Stimulated activated naive CD8-positive, alpha-beta T cell treated with anti-CD3 and anti-CD28 coated beads, Interleukin-15, amount 100 ng/mL, for 72 hours (primary cell): ENCODE data around the gene KCTD18.
A peak's percentile ranks its signal among the peaks of the same experiment; 100 is the strongest.

ENCODE experiments used
- ATAC-seq: fragments of 150-1000 bp; cut with Tn5 transposase; 2 replicates; pipeline ENCODE4 v1.10.0; 2021; ENCODE audit warnings: mild to moderate bottlenecking, moderate library complexity
- DNase-seq, 2 donors: peaks; one replicate each; pipeline ENCODE4 v3.0.0; 2021 to 2022
- H3K27ac Mint-ChIP-seq, 2 donors: one replicate each; pipeline ENCODE4 v1.8.0; 2022; ENCODE audit warnings: mild to moderate bottlenecking in 2 of 2, mixed read lengths in 2 of 2, moderate library complexity in 2 of 2
- H3K27me3 Mint-ChIP-seq: one replicate; pipeline ENCODE4 v1.8.0; 2022; ENCODE audit warnings: mixed read lengths
- H3K4me1 Mint-ChIP-seq: one replicate; pipeline ENCODE4 v1.8.0; 2022; ENCODE audit warnings: mild to moderate bottlenecking, mixed read lengths
- H3K4me3 Mint-ChIP-seq, 2 donors: one replicate each; pipeline ENCODE4 v1.8.0; 2022; ENCODE audit warnings: mild to moderate bottlenecking in 2 of 2, mixed read lengths in 2 of 2, moderate library complexity in 1 of 2
- H3K9me3 Mint-ChIP-seq, 2 donors: one replicate each; pipeline ENCODE4 v1.8.0; 2022; ENCODE audit warnings: mixed read lengths in 2 of 2

The KCTD18 gene

DNA sequence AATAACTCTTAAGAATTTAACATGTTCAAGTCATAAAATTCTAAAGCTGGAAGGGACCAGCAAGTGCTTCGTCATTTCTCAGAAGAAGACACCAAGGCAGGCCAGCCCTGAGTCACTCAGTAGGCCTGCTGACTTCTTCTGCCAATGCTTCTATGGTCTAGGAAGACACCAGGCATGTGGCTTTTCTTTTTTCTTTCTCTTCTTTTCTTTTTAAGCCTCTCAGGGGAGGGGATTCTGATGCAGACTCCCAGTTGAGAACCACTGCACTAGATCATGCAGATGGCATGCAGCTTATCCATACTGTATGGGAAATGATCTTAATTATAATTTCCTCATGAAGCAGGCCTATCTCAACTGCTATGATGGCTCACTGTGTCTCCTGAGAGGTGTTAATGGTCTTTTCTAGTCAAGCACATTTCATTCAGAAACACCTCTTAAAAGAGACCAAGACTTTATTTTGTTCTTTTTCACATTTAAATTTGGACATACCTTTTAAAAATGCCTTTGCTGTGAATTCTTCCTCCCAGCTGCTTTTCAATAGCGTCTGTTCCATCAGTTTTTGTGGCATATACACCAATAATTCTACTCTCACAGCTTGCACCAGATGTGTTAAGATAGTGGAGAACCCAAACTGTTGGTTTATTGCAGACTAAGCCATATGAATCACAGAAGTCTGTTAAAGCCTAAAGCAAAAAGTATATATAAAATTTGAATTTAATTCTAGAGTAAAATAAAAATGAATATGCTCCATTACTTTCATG is 11.3 kb downstream of the KCTD18 start:
- H3K27me3 Mint-ChIP-seq, result no peaks in the 10 kb centered on the region
- no peak for DNase-seq
- no peak overlapping the region for H3K27ac Mint-ChIP-seq
- no peak overlapping the region for H3K4me3 Mint-ChIP-seq
- H3K9me3 Mint-ChIP-seq, result no peaks in the 10 kb centered on the region
- H3K4me1 Mint-ChIP-seq, result peaks cover 5% of the 10 kb centered on the region
- no peak for ATAC-seq

DNA sequence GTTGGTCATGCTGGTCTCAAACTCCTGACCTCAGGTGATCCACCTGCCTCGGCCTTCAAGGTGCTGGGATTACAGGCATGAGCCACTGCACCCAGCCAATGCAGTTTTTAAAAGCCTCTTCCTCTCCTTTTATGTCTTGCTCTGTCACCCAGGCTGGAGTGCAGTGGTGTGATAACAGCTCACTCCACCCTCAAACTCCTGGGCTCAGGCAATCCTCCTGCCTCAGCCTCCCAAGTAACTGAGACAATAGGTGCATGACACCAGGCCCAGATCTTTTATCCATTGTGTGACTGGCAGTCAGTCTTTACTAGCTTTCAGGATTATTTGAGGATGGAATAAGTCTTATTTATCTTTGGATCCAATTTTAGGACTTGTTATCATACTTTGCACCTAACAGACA is 13.2 kb downstream of the KCTD18 start:
- Mint-ChIP-seq H3K27me3 (no peaks in the 10 kb centered on the region), H3K9me3 (no peaks in the 10 kb centered on the region), H3K27ac (no peak overlapping the region), H3K4me1 (peaks cover 5% of the 10 kb centered on the region), H3K4me3 (no peak overlapping the region)
- ATAC-seq (no peak), DNase-seq (no peak)

DNA sequence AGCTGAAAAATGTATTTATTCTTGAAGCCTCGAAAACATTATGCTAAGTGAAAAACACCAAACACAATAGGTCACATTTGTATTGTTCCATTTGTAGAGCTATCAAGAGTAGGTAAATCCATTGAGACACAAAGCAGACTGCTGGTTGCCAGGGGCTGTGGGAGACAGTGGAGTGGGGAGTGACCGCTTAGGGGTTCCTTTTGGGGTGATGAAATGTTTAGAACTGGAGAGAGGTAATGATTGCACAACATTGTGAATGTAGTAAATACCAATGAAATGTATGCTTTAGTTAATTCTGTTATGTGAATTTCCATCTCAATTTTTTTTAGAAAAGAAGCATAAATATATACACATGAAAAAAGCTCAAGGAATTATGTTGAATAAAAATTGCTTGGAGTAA is 15.8 kb downstream of the KCTD18 start:
- Mint-ChIP-seq H3K27me3 (no peaks in the 10 kb centered on the region), H3K9me3 (no peaks in the 10 kb centered on the region), H3K4me1 (peaks cover under 1% of the 10 kb centered on the region), H3K27ac (no peak overlapping the region), H3K4me3 (no peak overlapping the region)
- no peak for DNase-seq
- ATAC-seq, result no peak

DNA sequence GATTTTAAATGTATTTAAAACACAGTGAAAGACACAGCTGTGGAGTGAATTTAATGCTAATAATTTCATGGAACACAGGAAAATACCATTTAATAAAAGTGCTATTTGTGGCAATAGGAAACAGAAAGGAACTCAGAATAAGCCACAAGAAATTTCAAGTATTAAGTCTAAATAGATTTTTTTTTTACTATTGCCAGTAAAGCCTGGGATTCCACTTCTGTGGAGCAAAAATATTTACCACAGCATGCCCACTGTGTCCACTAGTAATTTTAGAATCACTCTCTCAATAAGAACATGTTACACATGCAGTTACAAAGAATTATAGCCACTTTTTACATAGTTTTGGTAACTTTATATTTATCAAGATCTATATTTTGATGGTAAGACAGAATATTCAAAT is 17.2 kb downstream of the KCTD18 start:
- DNase-seq, result no peak
- Mint-ChIP-seq H3K4me1 (no peaks in the 10 kb centered on the region), H3K4me3 (no peak overlapping the region), H3K9me3 (no peaks in the 10 kb centered on the region), H3K27me3 (no peaks in the 10 kb centered on the region), H3K27ac (no peak overlapping the region)
- ATAC-seq, result no peak

DNA sequence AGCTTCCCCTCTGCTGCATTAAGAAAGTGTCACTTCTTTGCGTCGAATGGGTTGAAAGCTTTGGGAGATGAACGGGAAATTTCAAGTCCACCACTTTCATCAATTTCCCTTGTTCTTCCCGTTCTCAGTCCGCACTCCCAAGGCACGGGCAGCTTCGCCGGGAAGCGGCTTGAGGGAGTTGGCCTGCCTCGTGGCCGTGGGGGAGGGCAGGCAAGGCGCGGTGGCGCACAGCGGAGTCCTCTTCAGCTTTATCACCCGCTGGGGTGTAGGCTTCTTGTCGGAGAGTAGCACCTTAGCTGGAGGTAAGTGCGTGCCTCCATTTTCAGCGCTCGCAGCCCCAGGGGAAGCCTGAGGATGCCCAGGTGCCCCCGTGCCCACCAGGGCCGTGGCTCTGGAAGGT is 19.9 kb downstream of the KCTD18 start:
- Mint-ChIP-seq H3K27me3 (no peaks in the 10 kb centered on the region), H3K9me3 (no peaks in the 10 kb centered on the region), H3K4me1 (peaks cover 6% of the 10 kb centered on the region), H3K27ac (no peak overlapping the region), H3K4me3 (no peak overlapping the region)
- DNase-seq (no peak), ATAC-seq (no peak)

DNA sequence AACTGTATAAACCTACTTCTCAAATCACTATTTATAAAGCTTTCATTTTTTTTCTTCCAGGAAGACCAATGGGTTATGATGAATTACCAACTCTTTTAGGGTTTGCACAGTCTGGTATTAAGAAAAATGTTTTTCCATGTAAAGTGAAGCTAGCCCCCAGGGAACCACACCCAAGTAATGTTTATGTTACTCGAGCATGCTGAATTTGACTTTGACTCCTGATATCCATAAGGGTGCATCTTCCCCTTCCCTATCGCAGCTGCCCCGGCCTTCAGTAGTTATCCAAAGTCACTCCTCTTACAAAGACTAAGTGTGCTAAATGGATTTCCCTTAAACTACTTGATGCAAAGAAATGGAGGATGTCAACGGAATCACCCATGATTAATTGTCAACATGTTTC is 21.7 kb downstream of the KCTD18 start:
- H3K4me1 Mint-ChIP-seq, result peaks cover 6% of the 10 kb centered on the region
- no peak overlapping the region for H3K4me3 Mint-ChIP-seq
- H3K9me3 Mint-ChIP-seq, result no peaks in the 10 kb centered on the region
- no peak for DNase-seq
- H3K27me3 Mint-ChIP-seq, result peaks cover 5% of the 10 kb centered on the region
- no peak for ATAC-seq
- H3K27ac Mint-ChIP-seq, result no peak overlapping the region

DNA sequence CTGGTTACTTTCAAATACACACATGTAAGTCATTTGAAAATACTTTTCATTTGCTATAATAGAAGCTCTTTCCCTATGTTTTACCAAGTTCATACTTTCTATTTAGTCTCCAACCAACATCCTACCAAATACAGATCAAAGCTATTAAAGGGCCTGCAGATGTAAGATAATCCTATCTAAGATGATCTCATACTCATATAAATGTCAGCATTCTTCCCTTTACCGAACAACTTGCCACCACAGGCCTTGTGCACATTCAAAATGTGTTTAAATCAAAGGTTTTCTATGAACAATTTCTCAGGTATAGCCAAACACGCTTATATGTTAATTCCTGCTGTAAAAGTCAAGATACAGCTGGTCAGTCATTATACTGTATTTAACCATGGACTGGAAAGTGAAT is 23.3 kb downstream of the KCTD18 start:
- H3K4me1 Mint-ChIP-seq, result peaks cover 9% of the 10 kb centered on the region
- ATAC-seq (no peak), DNase-seq (no peak)
- peaks cover 9% of the 10 kb centered on the region for H3K27me3 Mint-ChIP-seq
- no peaks in the 10 kb centered on the region for H3K9me3 Mint-ChIP-seq
- H3K4me3 Mint-ChIP-seq, result no peak overlapping the region
- no peak overlapping the region for H3K27ac Mint-ChIP-seq

DNA sequence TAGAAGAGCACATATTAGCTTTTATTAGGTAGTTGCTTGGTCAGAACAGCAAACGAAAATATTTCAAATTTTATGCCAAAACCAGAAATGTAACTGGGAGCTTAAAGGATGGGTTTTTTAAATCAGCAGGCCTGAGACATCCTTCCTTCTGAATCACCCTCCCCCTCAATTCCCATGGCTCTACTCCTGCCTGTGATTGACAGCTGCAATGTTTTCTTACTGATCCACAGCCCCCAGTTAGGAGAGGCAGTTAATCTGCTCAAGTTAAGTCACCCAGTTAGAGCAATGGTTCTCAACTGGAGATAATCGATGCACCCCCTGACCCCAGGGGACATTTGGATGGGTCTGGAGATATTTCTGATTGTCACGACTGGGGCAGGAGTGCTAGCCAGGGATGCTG is 24.9 kb downstream of the KCTD18 start:
- DNase-seq (no peak), ATAC-seq (no peak)
- Mint-ChIP-seq H3K9me3 (no peaks in the 10 kb centered on the region), H3K27ac (no peak overlapping the region), H3K27me3 (peaks cover 9% of the 10 kb centered on the region), H3K4me3 (no peak overlapping the region), H3K4me1 (peaks cover 14% of the 10 kb centered on the region)

DNA sequence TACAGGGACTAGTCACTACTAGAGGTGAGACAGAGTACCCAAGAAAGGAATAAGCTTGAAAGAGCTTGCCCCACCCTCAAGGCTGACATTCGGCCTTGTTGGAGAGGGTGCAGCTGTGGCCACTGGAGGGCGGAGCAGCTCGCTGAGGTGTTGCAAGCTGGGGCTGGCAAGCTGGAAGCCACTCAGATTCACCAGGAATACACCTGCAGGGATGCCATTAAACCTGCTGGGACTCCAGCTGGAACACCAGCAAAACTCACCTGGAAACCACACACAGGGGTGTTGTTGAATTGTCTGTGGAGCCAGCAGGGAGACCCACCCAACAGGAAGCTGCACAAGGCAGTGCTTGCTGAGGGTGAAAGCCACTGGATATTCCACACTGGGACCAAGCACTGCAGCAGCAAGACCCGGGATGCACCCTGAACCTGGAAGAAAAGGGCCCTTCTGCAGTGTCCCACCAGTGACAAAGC is 26.1 kb downstream of the KCTD18 start:
- H3K4me1 Mint-ChIP-seq, result peaks cover 14% of the 10 kb centered on the region
- peak overlapping the region in 1 of 2 donors; percentile 55 for H3K27ac Mint-ChIP-seq
- H3K9me3 Mint-ChIP-seq, result no peaks in the 10 kb centered on the region
- peaks cover 9% of the 10 kb centered on the region for H3K27me3 Mint-ChIP-seq
- ATAC-seq (peak; percentile 74), DNase-seq (peak in 1 of 2 donors; percentile 34)
- H3K4me3 Mint-ChIP-seq, result no peak overlapping the region

DNA sequence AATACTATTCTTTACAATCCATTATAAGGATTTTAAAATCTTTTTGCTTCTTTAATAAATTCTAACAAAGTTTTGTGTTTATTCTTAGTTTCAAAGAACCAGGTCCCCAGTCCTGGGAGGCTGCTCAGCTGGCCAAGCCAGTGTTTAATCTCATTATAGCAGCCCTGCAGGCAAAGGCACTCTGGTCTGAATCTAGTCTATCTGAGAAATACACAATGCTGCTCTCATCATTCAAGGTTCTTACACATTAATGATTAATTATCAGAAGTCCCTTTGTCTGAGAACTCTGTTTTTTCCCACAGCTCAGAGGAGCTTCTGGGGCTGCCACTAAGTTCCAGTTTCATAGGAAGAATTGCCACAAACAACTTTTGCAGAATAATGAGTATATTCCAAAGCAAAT is 27.7 kb downstream of the KCTD18 start:
- H3K4me1 Mint-ChIP-seq, result peaks cover 14% of the 10 kb centered on the region
- H3K27ac Mint-ChIP-seq, result no peak overlapping the region
- no peaks in the 10 kb centered on the region for H3K9me3 Mint-ChIP-seq
- H3K4me3 Mint-ChIP-seq, result no peak overlapping the region
- ATAC-seq (no peak), DNase-seq (no peak)
- H3K27me3 Mint-ChIP-seq, result peaks cover 9% of the 10 kb centered on the region

DNA sequence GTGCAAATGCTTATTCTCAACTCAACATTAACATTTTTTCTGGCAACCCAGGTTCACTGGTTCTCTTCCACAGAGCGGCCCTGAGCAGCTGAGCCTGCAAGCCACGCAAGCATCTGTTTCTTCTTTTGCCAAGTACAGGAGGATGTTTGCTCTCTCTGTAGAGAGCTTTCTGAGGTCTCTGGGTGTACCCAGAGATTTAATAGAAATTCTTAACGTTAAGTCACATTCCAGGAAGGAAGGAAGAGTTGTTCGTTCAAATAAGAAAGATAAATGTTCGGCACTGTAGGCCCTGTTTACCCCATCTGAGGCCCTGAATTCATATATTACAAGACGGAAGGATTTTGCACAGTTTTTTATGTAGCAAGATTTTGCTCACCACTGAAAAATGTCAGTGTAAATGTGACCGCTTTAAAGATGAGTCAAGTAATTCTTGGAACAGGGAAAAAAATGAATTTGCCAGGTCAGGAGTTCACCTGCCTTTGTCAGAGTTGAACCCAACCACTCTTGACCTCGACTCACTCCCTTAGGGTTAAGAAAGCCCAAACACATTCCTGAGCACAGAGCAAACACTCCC is 30.1 kb downstream of the KCTD18 start:
- Mint-ChIP-seq H3K27me3 (peaks cover 9% of the 10 kb centered on the region), H3K9me3 (no peaks in the 10 kb centered on the region), H3K27ac (no peak overlapping the region), H3K4me1 (peaks cover 8% of the 10 kb centered on the region), H3K4me3 (no peak overlapping the region)
- ATAC-seq (no peak), DNase-seq (no peak)

DNA sequence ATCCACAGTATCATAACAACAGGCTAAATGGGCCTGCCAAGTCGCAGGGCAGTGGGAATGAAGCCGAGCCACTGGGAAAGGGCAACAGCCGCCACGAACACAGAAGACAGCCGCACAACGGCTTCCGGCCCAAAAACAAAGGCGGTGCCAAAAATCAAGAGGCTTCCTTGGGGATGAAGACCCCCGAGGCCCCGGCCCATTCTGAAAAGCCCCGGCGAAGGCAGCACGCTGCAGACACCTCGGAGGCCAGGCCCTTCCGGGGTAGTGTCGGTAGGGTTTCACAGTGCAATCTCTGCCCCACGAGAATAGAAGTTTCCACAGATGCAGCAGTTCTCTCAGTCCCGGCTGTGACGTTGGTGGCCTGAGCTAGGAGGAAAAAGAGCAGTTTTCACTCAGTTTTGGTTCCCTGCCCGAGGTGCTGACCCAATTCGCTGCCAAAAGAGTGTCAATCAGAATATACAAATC is 32.2 kb downstream of the KCTD18 start:
- ATAC-seq (no peak), DNase-seq (no peak)
- no peak overlapping the region for H3K27ac Mint-ChIP-seq
- H3K4me1 Mint-ChIP-seq, result peaks cover 8% of the 10 kb centered on the region
- no peaks in the 10 kb centered on the region for H3K27me3 Mint-ChIP-seq
- no peaks in the 10 kb centered on the region for H3K9me3 Mint-ChIP-seq
- H3K4me3 Mint-ChIP-seq, result no peak overlapping the region

DNA sequence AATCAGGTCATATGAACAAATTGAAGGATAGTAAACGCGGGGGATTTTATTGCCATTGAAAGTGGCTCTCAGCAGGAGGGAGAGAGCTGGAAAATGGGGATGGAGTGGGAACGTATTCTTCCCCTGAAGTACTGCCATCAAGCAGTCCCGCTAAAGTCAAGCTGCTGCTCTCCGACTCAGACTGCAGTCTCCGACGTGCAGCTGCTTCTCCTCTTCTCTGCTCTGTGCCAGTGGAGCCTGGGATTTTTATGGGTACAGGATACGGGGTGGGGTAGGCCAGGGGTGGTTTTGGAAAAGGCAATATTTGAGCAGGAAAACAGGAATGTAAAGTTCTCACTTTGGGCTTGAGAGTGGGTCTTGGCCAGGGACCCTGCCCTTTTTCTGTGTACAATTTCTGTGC is 33.0 kb downstream of the KCTD18 start:
- ATAC-seq (no peak), DNase-seq (no peak)
- Mint-ChIP-seq H3K27me3 (no peaks in the 10 kb centered on the region), H3K27ac (no peak overlapping the region), H3K4me1 (peaks cover 8% of the 10 kb centered on the region), H3K9me3 (no peaks in the 10 kb centered on the region), H3K4me3 (no peak overlapping the region)

DNA sequence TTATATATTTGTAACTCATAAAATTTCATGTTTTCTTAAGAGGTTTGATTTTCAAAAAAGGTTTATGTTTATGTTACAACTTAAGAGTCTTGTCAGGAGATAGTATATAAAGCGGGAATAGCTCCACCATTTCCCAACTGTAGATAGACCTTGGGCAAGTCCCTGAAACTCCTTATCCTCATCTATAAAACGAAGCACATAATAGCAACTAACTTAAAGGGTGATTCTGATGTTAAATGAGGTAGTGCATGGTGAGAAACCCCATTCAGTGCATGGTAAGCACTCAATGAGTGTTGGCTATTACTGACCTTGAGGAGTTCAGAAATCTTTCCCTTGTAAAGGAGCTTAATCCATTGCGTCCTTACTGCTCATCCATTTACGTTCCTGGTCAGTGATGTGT is 34.1 kb downstream of the KCTD18 start:
- H3K9me3 Mint-ChIP-seq, result no peaks in the 10 kb centered on the region
- ATAC-seq (no peak), DNase-seq (no peak)
- H3K4me1 Mint-ChIP-seq, result peaks cover 8% of the 10 kb centered on the region
- H3K27ac Mint-ChIP-seq, result no peak overlapping the region
- no peaks in the 10 kb centered on the region for H3K27me3 Mint-ChIP-seq
- H3K4me3 Mint-ChIP-seq, result no peak overlapping the region

DNA sequence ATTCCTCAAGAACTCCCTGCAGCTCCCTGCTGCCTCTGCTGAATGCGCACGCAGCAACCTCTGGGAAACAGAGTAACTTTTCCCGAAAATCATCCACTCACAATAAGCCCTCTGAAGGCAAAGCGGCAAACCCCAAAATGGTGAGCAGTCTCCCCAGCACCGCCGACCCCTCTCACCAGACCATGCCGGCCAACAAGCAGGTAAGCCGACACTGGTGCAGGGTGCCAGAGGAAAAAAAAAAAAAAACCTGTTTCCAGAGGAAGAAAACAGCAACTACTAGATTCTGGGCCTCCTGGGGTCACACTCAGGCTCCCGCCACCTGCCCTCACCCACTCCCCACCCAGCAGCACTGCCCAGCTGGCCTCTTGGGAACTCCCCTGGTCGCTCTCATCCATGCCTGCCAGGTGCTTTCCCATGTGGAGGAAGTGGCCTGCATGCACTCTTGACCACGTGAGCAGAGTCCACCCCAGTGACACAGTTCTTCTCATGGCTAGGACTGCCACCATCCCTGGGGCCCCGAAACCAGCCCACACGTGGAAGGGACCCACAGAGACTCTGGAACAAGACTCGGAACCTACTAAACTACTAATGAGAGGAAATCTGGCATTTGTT is 36.9 kb downstream of the KCTD18 start:
- Mint-ChIP-seq H3K9me3 (no peaks in the 10 kb centered on the region), H3K27me3 (no peaks in the 10 kb centered on the region), H3K4me3 (no peak overlapping the region), H3K27ac (peak overlapping the region; percentile 23 to 73), H3K4me1 (peaks cover 25% of the 10 kb centered on the region)
- no peak for DNase-seq
- ATAC-seq, result no peak

DNA sequence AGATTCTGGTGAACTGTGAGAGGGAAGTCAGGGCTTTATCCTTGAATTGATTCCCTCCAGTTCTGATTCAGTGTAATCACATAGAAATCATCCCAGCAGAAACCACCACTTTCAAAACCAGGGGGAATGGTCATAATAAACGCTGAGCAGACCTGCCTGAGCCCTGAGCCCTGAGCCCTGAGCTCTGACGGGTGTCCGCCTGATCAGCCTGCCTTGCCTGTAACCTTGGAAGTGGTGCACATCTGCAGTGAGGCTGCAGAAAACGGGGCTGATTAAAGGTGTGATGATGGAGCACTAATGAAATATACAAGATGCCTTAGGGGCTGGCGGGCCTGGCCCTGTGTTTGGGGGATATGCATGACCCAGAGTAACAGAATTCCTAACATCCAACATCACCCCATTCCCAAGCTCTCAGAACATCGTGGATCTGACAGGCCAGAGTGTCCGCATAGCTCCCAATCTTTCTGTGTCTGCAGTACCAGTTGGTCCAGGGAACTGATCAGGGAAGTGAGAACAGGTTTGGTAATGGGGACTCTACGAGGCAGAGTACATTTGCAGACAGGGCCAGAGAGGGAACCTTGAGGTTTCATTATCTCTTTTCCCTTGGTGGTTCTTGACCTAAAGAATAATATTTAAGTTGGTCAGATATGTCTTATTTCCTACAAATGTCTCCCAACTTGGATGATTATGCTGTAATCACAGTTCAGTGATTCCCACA is 37.8 kb downstream of the KCTD18 start:
- no peaks in the 10 kb centered on the region for H3K9me3 Mint-ChIP-seq
- H3K27me3 Mint-ChIP-seq, result no peaks in the 10 kb centered on the region
- DNase-seq, result no peak
- no peak for ATAC-seq
- H3K27ac Mint-ChIP-seq, result no peak overlapping the region
- H3K4me1 Mint-ChIP-seq, result peaks cover 34% of the 10 kb centered on the region
- no peak overlapping the region for H3K4me3 Mint-ChIP-seq
